GM12878 (cell line): ENCODE results near the gene ATAD2B. TPM values are rescaled to one million over a fixed set of nuclear protein-coding genes. Genes with fewer than 3 reads are reported as not detected.

ENCODE experiments used
- EP300 ChIP-seq, 2 experiments: fragments of 150-350 bp in 1 of 2; IDR thresholded peaks; 2 replicates each; pipeline ENCODE4 v1.6.1; 2011 to 2012; ENCODE audit warnings: low read depth in 2 of 2, low read length in 2 of 2, borderline replicate concordance in 1 of 2, improper control_type of control experiment in 1 of 2, inconsistent platforms in 1 of 2; ENCODE audit not compliant: control insufficient read depth in 1 of 2
- MTA3 ChIP-seq: IDR thresholded peaks from 2 replicates; pipeline ENCODE4 v1.6.1; 2012; ENCODE audit warnings: low read length, inconsistent platforms, borderline replicate concordance
- RAD51 ChIP-seq: fragments of 450-650 bp; IDR thresholded peaks from 2 replicates; pipeline ENCODE4 v1.6.1; 2016; ENCODE audit warnings: moderate library complexity, mild to moderate bottlenecking, inconsistent platforms
- TBL1XR1 ChIP-seq: IDR thresholded peaks from 2 replicates; pipeline ENCODE4 v1.6.1; 2012; ENCODE audit warnings: low read depth, low read length, improper control_type of control experiment
- TCF7 ChIP-seq: IDR thresholded peaks from 2 replicates; pipeline ENCODE4 v1.6.1; 2014; ENCODE audit warnings: antibody characterized with exemption, borderline replicate concordance
- YY1 ChIP-seq: IDR thresholded peaks from 2 replicates; pipeline ENCODE4 v1.6.1; 2011; ENCODE audit warnings: low read depth, mild to moderate bottlenecking, low read length
- polyA plus RNA-seq, 11 experiments: library from polyadenylated mRNA; depleted of rRNA in 4 of 11; unstranded in 6 of 11; stranded (reverse) in 5 of 11; fragments of >200 nt; fragmentation: Nextera tagmentation in 4 of 11; fragmentation: Illumina TruSeq in 1 of 11; extraction: Ambion mirVana in 4 of 11; extraction: Trizol in 1 of 11; gene quantifications; 1 replicate in 1 of 11; 2 replicates in 10 of 11; pipeline versions ENCODE4 v1.2.1 to v1.2.3, GENCODE V29; 2011 to 2016; ENCODE audit warnings: inconsistent platforms in 2 of 11, missing spikeins in 2 of 11, low read depth in 1 of 11
- total RNA-seq, 4 experiments: library from RNA; depleted of rRNA in 3 of 4; stranded (reverse); fragments of >200 nt in 3 of 4; fragmentation: Illumina TruSeq in 1 of 4; extraction: Trizol in 1 of 4; gene quantifications; 2 replicates each; pipeline versions ENCODE4 v1.2.1 to v1.2.3, GENCODE V29; 2013 to 2021
- TF ChIP-seq, protein P1 (sequence below), 3 experiments: IDR thresholded peaks in 2 of 3; conservative IDR thresholded peaks in 1 of 3; 2 replicates each; pipeline ENCODE4 v1.5.1; 2011; ENCODE audit warnings: low read depth in 3 of 3, low read length in 3 of 3, mild to moderate bottlenecking in 3 of 3, control low read depth in 2 of 3, moderate library complexity in 2 of 3, inconsistent platforms in 1 of 3, mixed read lengths in 1 of 3; ENCODE audit not compliant: control insufficient read depth in 2 of 3, insufficient read depth in 1 of 3; ENCODE audit errors: extremely low read depth in 1 of 3
- TF ChIP-seq, protein P2 (sequence below): fragments of 450-650 bp; IDR thresholded peaks from 2 replicates; pipeline ENCODE4 v1.6.1; 2017; ENCODE audit warnings: mild to moderate bottlenecking, moderate library complexity
- TF ChIP-seq, protein P3 (sequence below): fragments of 450-650 bp; IDR thresholded peaks from 2 replicates; pipeline ENCODE4 v1.6.1; 2017; ENCODE audit warnings: mild to moderate bottlenecking
- TF ChIP-seq, protein P4 (sequence below): IDR thresholded peaks from 2 replicates; pipeline ENCODE4 v1.6.1; 2011; ENCODE audit warnings: low read depth, low read length, improper control_type of control experiment, borderline replicate concordance
- TF ChIP-seq, protein P5 (sequence below): IDR thresholded peaks from 2 replicates; pipeline ENCODE4 v1.6.1; 2011; ENCODE audit warnings: borderline replicate concordance, low read depth, mild to moderate bottlenecking, moderate library complexity, mixed read lengths, low read length; ENCODE audit not compliant: insufficient read depth; ENCODE audit errors: extremely low read length

ATAD2B gene
- total and polyA plus RNA-seq, 10 of the 15 experiments (the other 5 are each of a cell fraction or from before 2014, with no cell fraction given), result 3.6 to 29.9 (median 16.8) TPM

DNA sequence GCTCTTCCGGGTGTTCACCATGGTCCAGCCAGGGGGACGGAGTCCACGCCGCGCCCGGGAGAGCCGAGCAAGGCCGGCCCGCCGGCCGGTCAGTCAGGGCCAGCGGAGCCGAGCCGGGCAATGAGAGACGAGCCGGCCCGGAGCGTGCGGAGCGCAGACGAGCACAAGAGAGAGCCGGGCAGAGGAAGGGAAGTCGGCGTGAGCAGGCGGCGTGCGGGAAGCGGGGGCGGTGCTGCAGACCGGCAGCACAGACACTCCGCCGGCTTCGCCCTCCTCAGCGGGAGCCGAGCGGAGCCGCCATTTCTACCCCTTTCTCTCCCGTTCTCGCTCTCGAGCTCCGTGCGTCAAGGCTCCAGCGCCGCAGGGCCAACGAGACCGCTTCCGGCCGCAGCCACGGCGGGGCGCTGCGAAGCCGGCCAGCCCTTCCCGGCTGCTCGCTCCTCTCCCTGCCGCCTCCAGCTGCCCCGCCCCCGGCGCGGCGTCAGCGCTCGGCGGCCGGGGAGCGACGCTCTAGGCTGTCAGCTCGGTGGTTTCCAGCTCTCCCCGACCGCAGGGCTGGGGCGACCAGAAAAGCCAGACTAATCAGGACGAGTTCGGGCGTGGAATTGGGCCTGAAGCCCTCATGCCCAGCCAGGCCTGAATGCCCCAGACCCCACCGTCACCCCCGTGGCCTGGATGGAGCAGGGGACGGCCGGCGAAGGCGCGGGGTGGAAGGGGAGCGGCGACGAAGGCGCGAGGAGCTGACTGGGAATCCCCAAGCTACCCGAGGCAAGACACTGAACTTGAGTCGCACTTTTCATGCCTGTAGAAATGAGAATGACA is at the start of gene ATAD2B (continued):
- TF ChIP-seq, protein P1, sequence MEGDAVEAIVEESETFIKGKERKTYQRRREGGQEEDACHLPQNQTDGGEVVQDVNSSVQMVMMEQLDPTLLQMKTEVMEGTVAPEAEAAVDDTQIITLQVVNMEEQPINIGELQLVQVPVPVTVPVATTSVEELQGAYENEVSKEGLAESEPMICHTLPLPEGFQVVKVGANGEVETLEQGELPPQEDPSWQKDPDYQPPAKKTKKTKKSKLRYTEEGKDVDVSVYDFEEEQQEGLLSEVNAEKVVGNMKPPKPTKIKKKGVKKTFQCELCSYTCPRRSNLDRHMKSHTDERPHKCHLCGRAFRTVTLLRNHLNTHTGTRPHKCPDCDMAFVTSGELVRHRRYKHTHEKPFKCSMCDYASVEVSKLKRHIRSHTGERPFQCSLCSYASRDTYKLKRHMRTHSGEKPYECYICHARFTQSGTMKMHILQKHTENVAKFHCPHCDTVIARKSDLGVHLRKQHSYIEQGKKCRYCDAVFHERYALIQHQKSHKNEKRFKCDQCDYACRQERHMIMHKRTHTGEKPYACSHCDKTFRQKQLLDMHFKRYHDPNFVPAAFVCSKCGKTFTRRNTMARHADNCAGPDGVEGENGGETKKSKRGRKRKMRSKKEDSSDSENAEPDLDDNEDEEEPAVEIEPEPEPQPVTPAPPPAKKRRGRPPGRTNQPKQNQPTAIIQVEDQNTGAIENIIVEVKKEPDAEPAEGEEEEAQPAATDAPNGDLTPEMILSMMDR (IDR thresholded peaks at IDR 0.05 in 2 of 3, conservative IDR thresholded peaks at IDR 0.05 in 1 of 3; ENCODE audit: control insufficient read depth in 2 of 3, extremely low read depth in 1 of 3, insufficient read depth in 1 of 3, low read depth in 3 of 3, low read length in 3 of 3), result peak; percentile 80 to 93 (median 93); a peak in 5 of 6 replicates
- TF ChIP-seq, protein P2, sequence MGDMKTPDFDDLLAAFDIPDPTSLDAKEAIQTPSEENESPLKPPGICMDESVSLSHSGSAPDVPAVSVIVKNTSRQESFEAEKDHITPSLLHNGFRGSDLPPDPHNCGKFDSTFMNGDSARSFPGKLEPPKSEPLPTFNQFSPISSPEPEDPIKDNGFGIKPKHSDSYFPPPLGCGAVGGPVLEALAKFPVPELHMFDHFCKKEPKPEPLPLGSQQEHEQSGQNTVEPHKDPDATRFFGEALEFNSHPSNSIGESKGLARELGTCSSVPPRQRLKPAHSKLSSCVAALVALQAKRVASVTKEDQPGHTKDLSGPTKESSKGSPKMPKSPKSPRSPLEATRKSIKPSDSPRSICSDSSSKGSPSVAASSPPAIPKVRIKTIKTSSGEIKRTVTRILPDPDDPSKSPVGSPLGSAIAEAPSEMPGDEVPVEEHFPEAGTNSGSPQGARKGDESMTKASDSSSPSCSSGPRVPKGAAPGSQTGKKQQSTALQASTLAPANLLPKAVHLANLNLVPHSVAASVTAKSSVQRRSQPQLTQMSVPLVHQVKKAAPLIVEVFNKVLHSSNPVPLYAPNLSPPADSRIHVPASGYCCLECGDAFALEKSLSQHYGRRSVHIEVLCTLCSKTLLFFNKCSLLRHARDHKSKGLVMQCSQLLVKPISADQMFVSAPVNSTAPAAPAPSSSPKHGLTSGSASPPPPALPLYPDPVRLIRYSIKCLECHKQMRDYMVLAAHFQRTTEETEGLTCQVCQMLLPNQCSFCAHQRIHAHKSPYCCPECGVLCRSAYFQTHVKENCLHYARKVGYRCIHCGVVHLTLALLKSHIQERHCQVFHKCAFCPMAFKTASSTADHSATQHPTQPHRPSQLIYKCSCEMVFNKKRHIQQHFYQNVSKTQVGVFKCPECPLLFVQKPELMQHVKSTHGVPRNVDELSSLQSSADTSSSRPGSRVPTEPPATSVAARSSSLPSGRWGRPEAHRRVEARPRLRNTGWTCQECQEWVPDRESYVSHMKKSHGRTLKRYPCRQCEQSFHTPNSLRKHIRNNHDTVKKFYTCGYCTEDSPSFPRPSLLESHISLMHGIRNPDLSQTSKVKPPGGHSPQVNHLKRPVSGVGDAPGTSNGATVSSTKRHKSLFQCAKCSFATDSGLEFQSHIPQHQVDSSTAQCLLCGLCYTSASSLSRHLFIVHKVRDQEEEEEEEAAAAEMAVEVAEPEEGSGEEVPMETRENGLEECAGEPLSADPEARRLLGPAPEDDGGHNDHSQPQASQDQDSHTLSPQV, result peak; percentile 91
- TF ChIP-seq TCF7 (no peak), YY1 (peak; percentile 96), EP300 (IDR thresholded peaks at IDR 0.05; ENCODE audit: borderline replicate concordance in 1 of 2, control insufficient read depth in 1 of 2, low read depth in 2 of 2, low read length in 2 of 2) (peak; percentile 13 to 14; a peak in 1 of 4 replicates), RAD51 (no peak), MTA3 (no peak; the same call in 1 of the 2 replicates), TBL1XR1 (peak; percentile 85)
- TF ChIP-seq, protein P3, sequence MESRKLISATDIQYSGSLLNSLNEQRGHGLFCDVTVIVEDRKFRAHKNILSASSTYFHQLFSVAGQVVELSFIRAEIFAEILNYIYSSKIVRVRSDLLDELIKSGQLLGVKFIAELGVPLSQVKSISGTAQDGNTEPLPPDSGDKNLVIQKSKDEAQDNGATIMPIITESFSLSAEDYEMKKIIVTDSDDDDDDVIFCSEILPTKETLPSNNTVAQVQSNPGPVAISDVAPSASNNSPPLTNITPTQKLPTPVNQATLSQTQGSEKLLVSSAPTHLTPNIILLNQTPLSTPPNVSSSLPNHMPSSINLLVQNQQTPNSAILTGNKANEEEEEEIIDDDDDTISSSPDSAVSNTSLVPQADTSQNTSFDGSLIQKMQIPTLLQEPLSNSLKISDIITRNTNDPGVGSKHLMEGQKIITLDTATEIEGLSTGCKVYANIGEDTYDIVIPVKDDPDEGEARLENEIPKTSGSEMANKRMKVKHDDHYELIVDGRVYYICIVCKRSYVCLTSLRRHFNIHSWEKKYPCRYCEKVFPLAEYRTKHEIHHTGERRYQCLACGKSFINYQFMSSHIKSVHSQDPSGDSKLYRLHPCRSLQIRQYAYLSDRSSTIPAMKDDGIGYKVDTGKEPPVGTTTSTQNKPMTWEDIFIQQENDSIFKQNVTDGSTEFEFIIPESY, result no peak
- TF ChIP-seq, protein P4, sequence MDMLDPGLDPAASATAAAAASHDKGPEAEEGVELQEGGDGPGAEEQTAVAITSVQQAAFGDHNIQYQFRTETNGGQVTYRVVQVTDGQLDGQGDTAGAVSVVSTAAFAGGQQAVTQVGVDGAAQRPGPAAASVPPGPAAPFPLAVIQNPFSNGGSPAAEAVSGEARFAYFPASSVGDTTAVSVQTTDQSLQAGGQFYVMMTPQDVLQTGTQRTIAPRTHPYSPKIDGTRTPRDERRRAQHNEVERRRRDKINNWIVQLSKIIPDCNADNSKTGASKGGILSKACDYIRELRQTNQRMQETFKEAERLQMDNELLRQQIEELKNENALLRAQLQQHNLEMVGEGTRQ, result no peak
- TF ChIP-seq, protein P5, sequence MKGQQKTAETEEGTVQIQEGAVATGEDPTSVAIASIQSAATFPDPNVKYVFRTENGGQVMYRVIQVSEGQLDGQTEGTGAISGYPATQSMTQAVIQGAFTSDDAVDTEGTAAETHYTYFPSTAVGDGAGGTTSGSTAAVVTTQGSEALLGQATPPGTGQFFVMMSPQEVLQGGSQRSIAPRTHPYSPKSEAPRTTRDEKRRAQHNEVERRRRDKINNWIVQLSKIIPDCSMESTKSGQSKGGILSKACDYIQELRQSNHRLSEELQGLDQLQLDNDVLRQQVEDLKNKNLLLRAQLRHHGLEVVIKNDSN, result no peak
